EH (cell line): ENCODE data around the gene C19orf73.

Experiments used
- DNase-seq: peaks from one replicate; pipeline ENCODE4 v3.0.0-alpha.2; 2015; ENCODE audit warnings: low read depth

The C19orf73 gene, protein sequence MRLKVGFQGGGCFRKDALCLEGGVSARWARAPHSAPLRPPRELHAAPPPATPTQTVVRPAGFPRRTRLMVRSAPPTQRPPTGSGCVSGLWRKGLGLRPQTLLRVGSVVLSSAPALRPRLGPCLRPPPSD

DNA sequence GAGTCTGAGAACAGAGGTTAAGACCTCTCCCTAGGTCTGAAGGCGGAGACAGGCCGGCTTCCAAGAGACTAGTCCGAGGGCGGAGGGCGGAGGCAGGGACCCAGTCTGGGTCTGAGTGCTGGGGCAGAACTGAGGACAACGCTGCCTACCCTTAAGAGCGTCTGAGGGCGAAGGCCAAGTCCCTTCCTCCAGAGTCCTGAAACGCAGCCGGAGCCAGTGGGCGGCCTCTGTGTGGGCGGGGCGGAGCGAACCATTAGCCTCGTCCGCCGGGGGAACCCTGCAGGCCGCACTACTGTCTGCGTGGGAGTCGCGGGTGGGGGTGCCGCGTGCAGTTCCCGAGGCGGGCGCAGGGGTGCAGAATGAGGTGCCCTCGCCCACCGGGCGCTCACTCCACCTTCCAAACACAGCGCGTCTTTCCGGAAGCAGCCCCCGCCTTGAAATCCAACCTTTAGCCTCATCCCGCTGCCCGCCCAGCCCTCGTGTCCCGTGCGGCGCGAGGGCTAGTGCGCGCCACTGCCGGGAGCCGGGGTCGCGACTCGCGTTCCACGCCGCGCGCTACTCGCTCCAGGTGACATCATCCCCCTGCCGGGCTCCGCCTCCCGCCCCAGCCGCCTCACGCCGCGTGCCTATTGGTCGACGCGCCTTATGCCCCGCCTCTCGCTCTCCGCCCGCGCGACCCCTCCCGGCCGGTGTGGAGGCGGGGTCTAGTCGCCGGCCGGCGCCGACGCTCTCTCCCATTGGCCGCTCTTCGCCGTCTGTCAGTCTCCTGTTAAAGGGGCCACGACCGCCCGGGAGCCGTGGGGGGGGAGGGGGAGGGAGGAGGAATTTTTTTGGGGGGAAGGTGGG, at the start of gene C19orf73:
Gene C19orf73, minus strand, starts transcription at position 579 of the 846 bp plus-strand sequence. Its CDS starts 121 bp downstream, at position 458.
- peak; percentile 94 for DNase-seq

DNA sequence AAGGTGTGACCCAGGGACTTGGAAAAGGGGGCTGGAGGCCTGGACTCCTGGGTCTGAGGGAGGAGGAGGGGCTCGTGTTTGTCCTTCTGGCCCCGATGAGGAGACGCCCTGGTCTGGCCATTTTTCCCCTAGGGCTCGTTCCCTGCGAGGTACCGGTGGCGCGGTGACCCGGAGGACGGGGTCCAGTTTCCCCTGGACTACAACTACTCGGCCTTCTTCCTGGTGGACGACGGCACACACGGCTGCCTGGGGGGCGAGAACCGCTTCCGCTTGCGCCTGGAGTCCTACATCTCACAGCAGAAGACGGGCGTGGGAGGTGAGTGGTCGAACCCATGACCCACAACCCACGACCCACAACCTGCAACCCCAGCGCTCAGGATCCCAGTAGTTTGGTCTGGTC, 49.5 kb upstream of the C19orf73 start:
- no peak for DNase-seq

- no peak for DNase-seq
Measured at GRCh38 chr19:49167857-49168409, 49.0 kb upstream of the C19orf73 start.

- DNase-seq = no peak
Measured at GRCh38 chr19:49165865-49166301, 46.9 kb upstream of the C19orf73 start.

DNA sequence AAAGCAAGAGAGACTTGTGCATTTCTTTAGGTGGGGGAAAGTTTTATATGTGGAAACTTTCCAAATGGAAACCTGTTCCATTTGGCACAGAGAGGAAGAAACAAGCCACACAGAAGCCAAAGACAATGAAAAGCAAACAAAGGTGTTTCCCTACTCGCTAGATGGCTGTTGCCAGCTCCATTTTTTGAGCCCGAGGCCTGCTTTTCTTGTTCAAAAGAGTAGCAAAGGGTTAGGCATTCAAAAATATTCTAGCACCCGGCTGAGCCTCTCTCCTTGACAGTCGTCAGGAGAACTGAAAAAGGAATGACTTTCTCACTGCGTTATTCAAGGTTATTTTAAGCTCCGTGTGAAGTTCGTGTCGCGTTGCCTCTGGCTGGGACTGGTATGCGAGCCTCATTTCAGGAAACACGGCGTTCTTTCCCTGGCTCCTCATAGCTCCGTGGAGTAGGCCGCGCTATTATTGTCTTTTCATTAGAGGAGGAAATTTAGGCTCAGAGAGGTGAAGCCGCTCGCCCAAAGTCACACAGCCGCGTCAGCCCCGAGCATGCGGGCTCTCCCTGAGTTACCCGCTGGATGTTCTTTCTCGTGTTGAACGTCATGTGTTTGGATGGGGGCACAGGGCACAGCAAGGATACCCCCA, 46.3 kb upstream of the C19orf73 start:
- no peak for DNase-seq

DNA sequence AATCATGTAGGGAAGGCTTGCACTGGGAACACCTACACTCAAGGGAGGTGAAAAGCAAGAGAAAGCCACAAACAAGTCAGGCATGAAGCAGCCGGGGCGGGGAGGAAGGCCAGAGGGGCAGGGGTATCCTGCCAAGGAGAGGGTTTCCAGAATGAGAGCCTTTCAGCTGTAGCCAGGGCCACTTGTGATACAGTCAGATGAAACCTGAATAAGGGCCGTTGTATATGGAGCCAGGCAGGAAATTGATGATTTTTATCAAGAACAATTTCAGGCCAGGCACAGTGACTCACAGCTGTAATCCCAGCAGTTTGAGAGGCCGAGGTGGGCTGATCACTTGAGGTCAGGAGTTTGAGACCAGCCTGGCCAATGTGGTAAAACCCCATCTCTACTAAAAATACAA, 43.0 kb upstream of the C19orf73 start:
- no peak for DNase-seq

DNA sequence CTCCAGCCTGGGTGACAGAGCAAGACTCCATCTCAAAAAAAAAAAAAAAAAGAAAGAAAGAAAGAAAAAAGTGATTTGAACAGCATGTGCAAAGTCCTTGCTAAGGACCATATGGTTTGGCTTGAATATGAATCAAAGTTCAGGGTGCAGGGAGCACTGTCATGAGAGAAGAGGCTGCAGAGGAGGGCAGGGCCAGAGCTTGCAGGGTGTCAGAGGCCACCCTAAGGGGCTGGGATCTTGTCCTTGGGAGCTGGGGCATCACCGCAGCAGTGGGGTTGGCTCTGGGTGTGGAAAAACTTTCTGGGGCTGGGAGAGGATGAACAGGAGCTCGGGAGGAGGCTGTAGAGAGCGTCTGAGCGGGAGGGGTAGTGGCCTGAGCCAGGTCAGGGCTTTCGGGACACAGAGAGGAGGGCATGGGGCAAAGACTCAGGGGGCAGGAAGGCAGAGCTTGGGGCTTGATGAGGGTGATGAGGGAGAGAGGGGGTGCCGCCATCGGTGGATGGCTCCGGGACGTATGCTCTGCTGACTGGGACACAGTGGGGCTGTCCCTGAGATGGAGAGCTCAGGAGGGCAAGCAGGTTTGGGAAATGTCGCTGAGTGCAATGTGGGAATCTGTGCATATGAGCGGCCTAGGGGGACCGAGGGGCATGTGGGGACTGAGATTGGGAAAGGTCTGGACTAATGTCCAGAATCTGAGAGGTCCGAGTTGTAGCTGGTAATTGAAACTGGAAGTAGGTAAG, 41.7 kb upstream of the C19orf73 start:
- DNase-seq = no peak

GRCh38 chr19:49157445-49158224, 38.7 kb upstream of the C19orf73 start, which contains the start of gene TRPM4:
TSS of gene TRPM4 (plus strand) at chr19:49157792. CDS start at chr19:49157867, 75 bp downstream.
- DNase-seq = peak; percentile 83

DNA sequence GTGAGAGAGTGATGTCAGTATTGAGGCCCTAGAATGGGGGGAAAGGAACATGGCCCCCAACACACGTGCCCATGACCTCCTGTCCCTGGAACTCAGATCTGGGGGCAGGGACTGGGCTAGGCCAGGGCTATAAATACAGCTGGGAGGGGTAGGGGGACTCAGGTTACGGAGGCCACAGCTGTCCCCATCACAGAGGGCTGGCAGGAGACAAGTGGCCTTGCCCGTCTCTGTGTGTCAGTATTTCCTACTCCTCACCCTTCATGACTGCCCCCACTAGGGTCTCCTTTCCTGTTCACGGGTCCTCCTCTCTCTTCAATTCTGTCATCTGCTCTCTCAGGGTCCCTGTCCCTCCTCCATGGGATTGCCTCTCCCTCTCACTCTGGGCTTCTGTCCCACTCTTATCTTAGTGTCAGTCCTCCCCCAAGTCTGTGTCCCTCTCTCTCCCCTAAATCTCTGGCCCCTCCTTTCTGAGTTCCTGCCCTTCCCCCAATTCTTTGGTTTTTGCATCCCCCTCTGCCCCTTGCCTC, 36.9 kb upstream of the C19orf73 start:
- DNase-seq = no peak

DNA sequence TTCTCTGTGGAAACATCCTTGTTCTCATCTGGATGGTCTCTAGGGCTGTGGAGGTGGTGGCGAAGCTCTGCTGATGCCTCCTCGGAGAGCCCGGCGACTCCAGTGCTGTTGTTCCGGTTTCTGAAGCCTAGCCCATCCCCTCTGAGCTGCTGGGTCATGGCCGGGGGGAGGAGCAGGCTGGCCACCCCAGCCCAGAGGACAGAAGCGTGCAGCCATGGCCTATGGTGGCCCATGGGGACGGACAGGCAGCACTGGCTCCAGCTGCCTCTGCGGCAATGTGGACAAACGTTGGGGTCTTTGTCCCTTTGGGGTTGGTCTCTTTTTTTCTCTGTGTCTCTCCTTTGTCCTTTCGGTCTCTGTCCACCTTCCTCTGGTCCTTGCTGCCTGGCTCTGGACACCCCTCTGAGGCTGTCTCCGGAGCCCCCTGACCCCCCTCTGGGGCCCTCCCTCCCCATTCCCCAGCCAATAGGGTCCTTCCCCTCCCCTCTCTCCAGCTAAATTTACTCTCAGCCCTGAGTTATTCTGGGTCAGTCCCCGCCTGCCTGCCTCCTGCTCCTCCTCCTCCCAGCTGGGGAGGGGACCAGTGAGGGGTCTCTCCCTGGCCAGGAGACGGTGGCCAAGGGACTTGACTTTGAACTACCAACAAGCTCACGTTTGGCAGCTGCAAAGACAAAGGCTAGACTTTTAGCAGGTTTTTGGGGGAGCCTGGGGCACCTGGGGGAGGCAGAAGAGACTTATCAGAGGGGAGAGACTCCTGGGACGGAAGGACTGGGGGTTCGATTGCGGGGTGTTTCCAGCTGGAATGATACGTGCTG, 36.3 kb upstream of the C19orf73 start, which contains the start of gene HRC:
Gene HRC, minus strand, starts transcription at position 392 of the 815 bp plus-strand sequence. Its CDS starts 159 bp downstream, at position 233.
- DNase-seq = no peak

DNA sequence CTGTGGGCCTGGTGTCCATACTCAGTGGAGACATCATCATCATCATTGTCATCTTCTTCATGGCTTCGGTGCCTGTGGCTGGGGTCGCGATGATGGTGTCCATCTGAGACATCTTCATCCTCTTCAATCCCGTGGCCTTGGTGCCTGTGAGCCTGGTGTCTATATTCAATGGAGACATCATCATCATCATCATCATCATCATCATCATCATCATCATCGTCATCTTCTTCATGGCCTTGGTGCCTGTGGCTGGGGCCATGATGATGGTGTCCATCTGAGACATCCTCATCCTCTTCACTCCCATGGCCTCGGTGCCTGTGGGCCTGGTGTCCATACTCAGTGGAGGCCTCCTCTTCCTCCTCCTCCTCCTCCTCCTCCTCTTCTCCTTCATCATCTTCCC, 35.3 kb upstream of the C19orf73 start:
- DNase-seq = no peak

- no peak for DNase-seq
Measured at GRCh38 chr19:49153167-49153809, 34.3 kb upstream of the C19orf73 start.

DNA sequence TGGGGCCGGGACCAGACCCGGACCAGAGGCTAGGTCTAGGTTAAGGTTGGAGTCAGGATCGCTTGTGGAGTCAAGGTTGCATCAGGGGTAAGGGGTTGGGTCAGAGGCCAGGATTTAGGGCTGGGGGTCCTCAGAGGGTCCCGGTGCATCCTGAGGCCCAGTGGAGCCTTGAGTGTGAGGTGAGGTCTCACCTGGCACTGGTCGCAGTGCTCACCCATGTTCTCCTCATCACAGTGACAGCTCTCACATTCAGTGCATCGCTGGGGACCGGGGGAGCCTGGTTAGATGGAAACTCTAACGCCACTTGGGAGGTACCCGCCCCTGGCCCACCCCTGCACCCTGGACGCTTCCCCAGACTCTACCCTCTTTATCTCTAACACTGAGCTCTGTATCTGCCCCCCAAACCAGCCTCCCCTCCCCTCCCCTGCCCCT, 33.2 kb upstream of the C19orf73 start:
- DNase-seq = no peak

DNA sequence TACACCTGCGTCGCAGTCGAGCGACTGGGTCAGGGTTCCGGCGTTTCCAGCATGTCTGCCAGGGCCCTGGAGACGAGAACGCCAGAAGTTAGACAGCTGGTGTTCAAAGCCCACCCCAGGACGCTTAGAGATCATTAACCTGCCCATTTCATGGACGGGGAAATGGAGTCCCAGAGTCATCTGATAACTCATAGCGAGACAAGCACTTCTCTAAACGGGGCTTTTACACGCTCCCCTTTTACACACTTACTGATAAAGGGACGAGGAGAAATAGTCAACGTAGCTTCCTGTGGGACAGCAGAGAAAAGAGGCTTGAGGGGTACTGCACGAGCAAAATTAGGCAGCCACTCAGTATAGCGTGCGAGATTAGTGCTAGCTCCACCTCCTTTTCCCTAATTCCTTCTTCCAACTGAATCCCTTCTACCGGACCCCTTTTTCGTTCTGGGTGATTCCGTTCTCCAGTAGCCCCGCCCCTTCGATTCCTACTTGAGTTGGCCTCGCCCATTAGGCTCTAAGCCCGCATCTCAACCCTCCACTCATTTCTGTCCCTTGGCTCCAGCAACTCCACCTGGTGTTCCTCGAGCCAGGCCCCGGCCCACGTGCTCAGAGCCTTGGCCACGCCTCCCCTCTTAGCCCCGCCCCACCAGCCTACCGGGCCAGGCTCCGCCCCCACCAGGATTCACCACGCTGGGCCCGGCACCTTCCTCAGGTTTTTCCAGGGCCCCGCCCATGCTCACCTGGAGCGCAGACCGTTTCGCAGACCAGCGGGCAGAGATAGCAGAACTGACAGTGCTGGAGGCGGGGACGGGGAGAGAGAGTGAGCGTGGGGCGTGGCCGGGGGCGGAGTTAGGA, 32.5 kb upstream of the C19orf73 start:
- peak; percentile 33 for DNase-seq

GRCh38 chr19:49150944-49151243, 32.0 kb upstream of the C19orf73 start:
- no peak for DNase-seq

DNA sequence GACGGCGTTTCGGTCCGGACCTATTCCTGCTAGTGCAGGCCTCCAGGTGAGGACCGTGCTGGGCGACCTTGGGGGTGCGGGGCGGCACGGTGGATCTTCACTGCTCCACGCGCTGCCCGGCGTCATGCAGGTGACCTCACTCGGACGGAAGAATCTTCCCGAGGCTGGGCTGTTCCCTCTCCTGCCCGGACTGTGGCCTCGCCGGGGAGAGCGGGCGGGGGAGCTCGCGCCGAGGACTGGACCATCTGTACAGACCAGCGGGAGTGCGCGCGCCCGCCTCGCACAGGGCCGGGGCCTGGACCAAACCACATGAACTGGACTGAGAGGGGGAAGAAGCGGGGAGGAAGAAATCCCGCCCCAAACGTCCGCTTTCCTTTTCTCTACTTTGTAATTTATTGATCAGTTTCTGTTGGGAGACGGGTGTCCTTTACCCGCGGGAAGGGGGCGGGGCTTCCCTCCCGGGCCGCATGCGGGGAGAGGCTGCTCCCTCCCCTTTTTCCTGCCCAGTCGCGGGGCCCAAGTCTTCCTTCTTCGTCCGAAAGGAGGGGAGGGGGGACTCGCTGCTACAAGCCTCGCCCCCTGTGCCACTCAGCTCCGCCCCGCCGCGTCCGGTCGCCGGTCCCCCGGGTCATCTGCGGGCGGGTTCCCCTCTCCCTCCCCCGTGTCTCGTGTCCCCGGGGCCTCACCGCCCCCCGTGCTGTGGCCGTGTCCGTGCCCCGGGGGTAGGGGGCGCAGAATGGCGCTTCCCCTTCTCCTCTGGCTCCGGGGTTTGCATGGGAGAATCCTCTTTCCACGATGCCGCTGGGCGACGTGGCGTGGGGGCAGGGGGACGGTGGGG, 31.4 kb upstream of the C19orf73 start:
- DNase-seq = peak; percentile 83

GRCh38 chr19:49149652-49150105, 30.7 kb upstream of the C19orf73 start:
- peak; percentile 79 for DNase-seq
